ENCODE data around the gene FAM174C. TPM values are rescaled to one million over a fixed set of nuclear protein-coding genes. Genes with fewer than 3 reads are reported as not detected.
"Not testable (repeated sequence)": the region's sequence is repeated elsewhere in the genome, so short reads cannot be mapped to it uniquely, and the experiment has no call there.

FAM174C gene
- total RNA-seq, 2 donors from 2014 or later = 59.8 to 69.1 TPM

- no peaks in the 10 kb centered on the region for H3K9me3 Mint-ChIP-seq
- DNase-seq (no peak), ATAC-seq (replicated peaks in 1 of 2) (no peak)
- H3K27me3 Mint-ChIP-seq (ENCODE audit: low read depth) = peaks cover 5% of the 10 kb centered on the region
- H3K27ac Mint-ChIP-seq = no peak overlapping the region
- no peaks in the 10 kb centered on the region for H3K36me3 Mint-ChIP-seq (ENCODE audit: insufficient read depth in 2 of 2)
- H3K4me1 Mint-ChIP-seq (ENCODE audit: low read depth) = no peaks in the 10 kb centered on the region
- no peak overlapping the region for H3K4me3 Mint-ChIP-seq
Measured at GRCh38 chr19:1311543-1312091, 36.3 kb downstream of the FAM174C start.

- peaks cover 14% of the 10 kb centered on the region for H3K27me3 Mint-ChIP-seq (ENCODE audit: low read depth)
- no peaks in the 10 kb centered on the region for H3K9me3 Mint-ChIP-seq
- ATAC-seq (replicated peaks in 1 of 2) = no peak
Measured at GRCh38 chr19:1312767-1313694, 37.7 kb downstream of the FAM174C start.

GRCh38 chr19:1313695-1314613 lies 38.6 kb downstream of the FAM174C start:
- Mint-ChIP-seq H3K27ac (no peak overlapping the region), H3K36me3 (ENCODE audit: insufficient read depth in 2 of 2) (no peaks in the 10 kb centered on the region), H3K4me1 (ENCODE audit: low read depth) (no peaks in the 10 kb centered on the region), H3K4me3 (no peak overlapping the region), H3K27me3 (ENCODE audit: low read depth) (peaks cover 17% of the 10 kb centered on the region), H3K9me3 (no peaks in the 10 kb centered on the region)
- DNase-seq (no peak), ATAC-seq (replicated peaks in 1 of 2) (no peak)

More at GRCh38 chr19:1312767-1313694, 37.7 kb downstream of the FAM174C start:
- H3K36me3 Mint-ChIP-seq (ENCODE audit: insufficient read depth in 2 of 2) = no peaks in the 10 kb centered on the region
- DNase-seq = no peak
- no peak overlapping the region for H3K4me3 Mint-ChIP-seq
- no peaks in the 10 kb centered on the region for H3K4me1 Mint-ChIP-seq (ENCODE audit: low read depth)
- no peak overlapping the region for H3K27ac Mint-ChIP-seq

GRCh38 chr19:1315470-1316166 lies 40.3 kb downstream of the FAM174C start:
- DNase-seq = peak; percentile 49
- Mint-ChIP-seq H3K27ac (no peak overlapping the region), H3K4me3 (no peak overlapping the region), H3K27me3 (ENCODE audit: low read depth) (peaks cover 17% of the 10 kb centered on the region), H3K4me1 (ENCODE audit: low read depth) (no peaks in the 10 kb centered on the region), H3K9me3 (no peaks in the 10 kb centered on the region), H3K36me3 (ENCODE audit: insufficient read depth in 2 of 2) (no peaks in the 10 kb centered on the region)
- peak; percentile 59 to 72 for ATAC-seq (replicated peaks in 1 of 2)

GRCh38 chr19:1316466-1316865 lies 41.1 kb downstream of the FAM174C start:
- no peaks in the 10 kb centered on the region for H3K9me3 Mint-ChIP-seq
- H3K27me3 Mint-ChIP-seq (ENCODE audit: low read depth) = peaks cover 17% of the 10 kb centered on the region
- no peak overlapping the region for H3K4me3 Mint-ChIP-seq
- H3K27ac Mint-ChIP-seq = no peak overlapping the region
- H3K4me1 Mint-ChIP-seq (ENCODE audit: low read depth) = no peaks in the 10 kb centered on the region
- no peaks in the 10 kb centered on the region for H3K36me3 Mint-ChIP-seq (ENCODE audit: insufficient read depth in 2 of 2)
- no peak for ATAC-seq (replicated peaks in 1 of 2)
- no peak for DNase-seq

GRCh38 chr19:1317274-1318003 lies 42.1 kb downstream of the FAM174C start:
- H3K27me3 Mint-ChIP-seq (ENCODE audit: low read depth) = peaks cover 20% of the 10 kb centered on the region
- no peaks in the 10 kb centered on the region for H3K36me3 Mint-ChIP-seq (ENCODE audit: insufficient read depth in 2 of 2)
- DNase-seq (no peak), ATAC-seq (replicated peaks in 1 of 2) (no peak)
- H3K9me3 Mint-ChIP-seq = no peaks in the 10 kb centered on the region
- no peak overlapping the region for H3K27ac Mint-ChIP-seq
- no peaks in the 10 kb centered on the region for H3K4me1 Mint-ChIP-seq (ENCODE audit: low read depth)
- no peak overlapping the region for H3K4me3 Mint-ChIP-seq

- Mint-ChIP-seq H3K27me3 (ENCODE audit: low read depth) (peaks cover 32% of the 10 kb centered on the region), H3K4me3 (no peak overlapping the region), H3K4me1 (ENCODE audit: low read depth) (no peaks in the 10 kb centered on the region), H3K36me3 (ENCODE audit: insufficient read depth in 2 of 2) (no peaks in the 10 kb centered on the region), H3K27ac (no peak overlapping the region), H3K9me3 (no peaks in the 10 kb centered on the region)
- DNase-seq (no peak), ATAC-seq (replicated peaks in 1 of 2) (no peak)
Measured at GRCh38 chr19:1318678-1319471, 43.5 kb downstream of the FAM174C start.

GRCh38 chr19:1320282-1320650 lies 44.9 kb downstream of the FAM174C start:
- not testable (repeated sequence) for H3K4me1 Mint-ChIP-seq (ENCODE audit: low read depth)

GRCh38 chr19:1321539-1321938 lies 46.2 kb downstream of the FAM174C start:
- no peak for DNase-seq
- H3K27ac Mint-ChIP-seq = no peak overlapping the region
- H3K4me3 Mint-ChIP-seq = no peak overlapping the region
- peaks cover 0 to 2% of the 10 kb centered on the region in 2 donors for H3K36me3 Mint-ChIP-seq (ENCODE audit: insufficient read depth in 2 of 2)
- H3K27me3 Mint-ChIP-seq (ENCODE audit: low read depth) = peaks cover 34% of the 10 kb centered on the region
- H3K9me3 Mint-ChIP-seq = no peaks in the 10 kb centered on the region
- no peaks in the 10 kb centered on the region for H3K4me1 Mint-ChIP-seq (ENCODE audit: low read depth)
- ATAC-seq (replicated peaks in 1 of 2) = no peak

More at GRCh38 chr19:1320282-1320650, 44.9 kb downstream of the FAM174C start:
- H3K9me3 Mint-ChIP-seq; H3K27ac Mint-ChIP-seq; DNase-seq; ATAC-seq (replicated peaks in 1 of 2); H3K4me3 Mint-ChIP-seq; H3K36me3 Mint-ChIP-seq (ENCODE audit: insufficient read depth in 2 of 2): not testable (repeated sequence)
- H3K27me3 Mint-ChIP-seq (ENCODE audit: low read depth) = peaks cover 35% of the 10 kb centered on the region

GRCh38 chr19:1322198-1322981 lies 47.1 kb downstream of the FAM174C start:
- Mint-ChIP-seq H3K4me1 (ENCODE audit: low read depth) (no peaks in the 10 kb centered on the region), H3K9me3 (no peaks in the 10 kb centered on the region), H3K27me3 (ENCODE audit: low read depth) (peaks cover 31% of the 10 kb centered on the region), H3K36me3 (ENCODE audit: insufficient read depth in 2 of 2) (peaks cover 0 to 2% of the 10 kb centered on the region in 2 donors), H3K4me3 (no peak overlapping the region), H3K27ac (no peak overlapping the region)
- DNase-seq (no peak), ATAC-seq (replicated peaks in 1 of 2) (no peak)

- no peaks in the 10 kb centered on the region for H3K9me3 Mint-ChIP-seq
- peaks cover 22% of the 10 kb centered on the region for H3K27me3 Mint-ChIP-seq (ENCODE audit: low read depth)
- no peaks in the 10 kb centered on the region for H3K4me1 Mint-ChIP-seq (ENCODE audit: low read depth)
- H3K4me3 Mint-ChIP-seq = peak overlapping the region; percentile 46 to 52
- no peak overlapping the region for H3K27ac Mint-ChIP-seq
- DNase-seq (no peak), ATAC-seq (replicated peaks in 1 of 2) (no peak)
- H3K36me3 Mint-ChIP-seq (ENCODE audit: insufficient read depth in 2 of 2) = peaks cover 0 to 2% of the 10 kb centered on the region in 2 donors
Measured at GRCh38 chr19:1324249-1324805, 49.0 kb downstream of the FAM174C start.
